NCI-H510A (cell line): ENCODE results near the gene PIH1D1.
A peak's percentile ranks its signal among the peaks of the same experiment; 100 is the strongest.

ENCODE experiments used
- DNase-seq: peaks from one replicate; lab custom pipeline; 2025; lab: John Stamatoyannopoulos, UW

The PIH1D1 gene

DNA sequence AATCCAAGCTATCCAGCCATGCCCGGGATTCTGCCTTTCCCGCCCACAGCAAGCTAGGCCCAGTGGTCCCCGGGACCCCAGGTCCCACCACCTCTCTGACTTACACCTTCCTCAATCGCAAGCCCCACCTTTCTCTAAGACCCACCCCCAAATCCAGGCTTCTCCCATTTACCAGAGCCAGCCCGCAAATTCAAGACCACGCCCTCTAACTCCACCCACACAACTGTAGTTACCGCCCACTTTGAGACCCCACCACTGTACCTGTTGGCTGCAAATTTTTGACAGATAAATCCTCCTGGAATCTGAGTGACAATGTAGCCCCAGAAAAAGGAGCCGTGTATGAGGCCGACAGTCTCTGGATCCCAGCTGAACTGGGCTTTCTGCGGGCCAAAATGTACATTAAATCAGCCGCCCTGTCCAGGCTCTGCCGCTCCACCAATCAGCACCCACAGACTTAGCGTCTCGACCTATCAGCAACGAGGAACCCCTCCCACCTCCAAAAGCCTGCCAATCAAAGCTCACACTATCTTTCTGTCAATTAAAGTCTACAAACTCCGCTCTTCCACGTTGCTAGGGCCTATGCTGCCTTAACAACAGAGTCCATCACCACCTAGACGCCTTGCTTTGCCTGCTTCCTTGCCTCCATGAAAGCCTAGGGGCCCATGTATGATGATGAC, 16.6 kb downstream of the PIH1D1 start:
- DNase-seq: no peak

DNA sequence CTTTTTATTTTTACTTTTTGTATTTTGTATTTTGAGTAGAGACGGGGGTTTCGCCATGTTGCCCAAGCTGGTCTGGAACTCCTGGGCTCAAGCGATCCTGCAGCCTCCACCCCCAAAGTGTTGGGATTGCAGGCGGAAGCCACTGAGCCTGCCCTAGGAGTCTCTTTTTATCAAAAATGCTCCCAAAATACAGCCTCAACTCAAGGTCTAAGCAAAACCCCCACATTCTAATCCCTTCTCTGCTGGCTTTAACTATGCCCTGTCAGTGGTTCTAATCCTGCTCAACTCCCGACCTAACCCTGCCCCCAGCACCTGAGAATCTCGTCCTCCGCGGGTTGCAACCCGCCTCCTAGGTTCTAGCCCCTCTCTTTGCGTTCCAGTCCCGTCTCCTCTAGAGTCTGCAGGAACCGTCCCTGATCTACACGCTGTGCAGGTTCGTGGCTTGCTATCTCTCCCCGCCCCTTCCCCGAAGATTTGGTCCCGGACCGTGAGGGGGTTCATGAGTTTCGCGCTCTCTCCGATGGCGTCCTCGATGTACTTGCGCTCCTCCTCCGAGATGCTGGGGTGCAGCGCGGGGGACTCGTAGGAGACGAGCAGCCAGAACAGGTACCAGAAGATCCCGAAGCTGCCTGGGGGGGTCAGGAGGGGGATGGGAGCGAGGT, 18.2 kb downstream of the PIH1D1 start:
- no peak for DNase-seq

DNA sequence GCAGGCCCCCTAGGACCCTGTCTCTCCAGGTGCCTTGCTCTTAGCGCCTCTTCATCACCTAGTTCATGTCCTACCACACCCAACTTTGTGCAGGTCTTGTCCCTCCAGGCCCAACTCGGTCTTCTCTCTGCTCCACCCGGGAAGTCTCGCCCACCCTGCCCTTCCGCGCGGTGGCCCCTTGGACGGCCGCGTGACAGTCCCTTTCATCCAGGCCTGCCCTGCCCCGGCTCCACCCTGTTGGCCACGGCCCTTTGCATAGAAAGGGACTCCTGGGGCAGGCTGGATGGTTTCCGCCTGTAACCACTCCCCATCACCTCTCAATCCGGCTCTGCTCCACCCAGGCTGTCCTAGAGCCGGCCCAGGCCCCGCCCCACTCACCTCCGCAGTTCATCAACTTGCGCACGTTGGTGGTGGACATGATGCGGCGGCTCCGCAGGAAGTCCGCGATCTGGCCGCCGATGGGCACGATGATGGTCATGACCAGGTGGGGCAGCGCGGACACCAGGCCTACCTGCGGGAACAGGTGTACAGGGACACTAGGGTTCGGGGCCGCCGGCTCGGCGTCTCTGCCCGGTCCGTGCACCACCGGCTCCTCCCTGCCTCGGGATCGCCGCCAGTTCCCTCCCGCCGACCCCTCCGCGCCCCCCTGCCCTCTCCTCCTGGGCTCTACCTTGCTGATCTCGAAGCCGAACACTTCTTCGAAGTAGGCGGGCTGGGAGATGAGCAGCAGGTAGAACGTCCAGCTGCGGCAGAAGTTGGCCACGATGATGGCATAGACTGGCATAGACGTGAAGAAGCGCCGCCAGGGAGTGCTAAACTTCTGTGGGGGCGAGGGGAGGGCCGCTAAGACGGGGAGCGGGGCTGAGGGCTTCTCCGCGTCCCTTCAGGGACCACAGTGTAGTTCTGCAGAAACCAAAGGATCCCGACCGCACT, 19.2 kb downstream of the PIH1D1 start:
- DNase-seq: no peak

DNA sequence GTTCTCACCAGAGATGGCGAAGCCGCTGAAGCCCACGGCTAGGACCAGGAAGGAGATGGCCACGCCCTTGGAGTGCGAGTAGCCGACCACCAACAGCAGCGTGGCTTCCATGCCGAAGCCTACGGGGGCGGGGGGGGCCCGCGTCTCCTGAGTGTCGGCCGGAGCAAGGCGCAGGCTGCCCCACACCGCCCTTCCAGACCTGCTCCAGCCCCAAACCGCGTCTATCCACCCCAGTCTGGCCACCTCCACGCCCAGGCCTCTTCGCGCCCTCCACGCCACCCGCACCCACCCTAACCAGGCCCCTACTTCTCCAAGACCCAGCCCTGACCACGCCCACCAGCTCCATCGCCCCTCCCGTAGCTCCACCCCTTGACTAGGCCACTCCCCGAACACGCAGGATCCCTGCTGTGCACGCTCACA, 20.3 kb downstream of the PIH1D1 start:
- DNase-seq: no peak

DNA sequence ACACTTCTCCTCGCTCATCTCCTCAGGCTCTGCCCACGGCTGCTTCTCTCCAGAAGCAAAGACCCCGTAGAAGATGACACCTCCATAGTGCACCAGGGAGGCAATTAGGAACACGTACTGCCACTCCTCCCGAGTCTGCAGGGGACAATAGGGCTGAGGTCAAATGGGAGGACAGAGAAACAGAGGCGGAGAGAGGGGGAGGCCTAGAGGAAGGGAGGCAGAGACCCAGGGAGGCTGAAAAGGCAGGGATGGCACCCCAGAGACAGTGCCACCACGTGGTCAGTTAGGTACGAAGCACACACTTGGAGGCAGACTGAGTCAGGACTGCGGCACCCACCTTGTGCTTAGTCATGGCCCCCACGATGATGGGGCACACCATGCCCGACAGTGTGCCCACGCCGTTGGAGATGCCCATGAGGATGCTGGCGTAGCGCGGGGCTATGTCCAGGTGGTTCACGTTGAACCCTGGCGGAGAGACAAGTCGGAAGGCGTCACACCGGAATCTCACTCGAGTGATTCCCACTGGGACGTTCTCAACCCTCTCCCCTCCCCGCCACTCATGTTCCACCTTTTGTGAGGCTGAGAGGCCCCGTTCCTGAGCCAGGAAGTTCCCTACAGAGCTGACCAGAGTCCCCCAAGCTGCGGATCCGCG, 20.8 kb downstream of the PIH1D1 start:
- DNase-seq: no peak

DNA sequence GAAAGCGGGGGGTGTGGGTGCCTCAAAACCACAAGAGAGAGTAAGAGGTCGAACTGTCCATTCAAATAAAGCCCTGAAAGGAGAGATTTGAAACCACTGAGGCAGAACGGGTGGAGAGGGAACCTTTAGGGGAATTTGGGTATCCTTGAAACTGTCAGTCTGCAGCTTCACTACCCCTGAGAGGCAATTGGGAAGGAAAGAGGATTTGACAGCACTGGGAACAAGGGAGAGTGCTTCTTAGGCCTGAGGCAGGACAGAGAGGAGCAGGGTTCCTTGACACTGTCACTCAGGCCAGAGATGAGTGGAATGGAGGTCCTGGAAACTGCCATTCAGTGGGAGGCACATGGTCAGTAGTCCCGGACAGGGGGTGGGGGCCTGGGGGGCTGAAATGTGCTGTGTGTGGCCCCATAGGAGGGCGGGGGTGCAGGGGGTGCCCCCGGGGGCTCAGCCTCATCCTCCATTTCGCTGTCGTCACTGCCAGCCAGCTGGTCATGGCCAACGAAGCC, 21.4 kb downstream of the PIH1D1 start:
- no peak for DNase-seq

DNA sequence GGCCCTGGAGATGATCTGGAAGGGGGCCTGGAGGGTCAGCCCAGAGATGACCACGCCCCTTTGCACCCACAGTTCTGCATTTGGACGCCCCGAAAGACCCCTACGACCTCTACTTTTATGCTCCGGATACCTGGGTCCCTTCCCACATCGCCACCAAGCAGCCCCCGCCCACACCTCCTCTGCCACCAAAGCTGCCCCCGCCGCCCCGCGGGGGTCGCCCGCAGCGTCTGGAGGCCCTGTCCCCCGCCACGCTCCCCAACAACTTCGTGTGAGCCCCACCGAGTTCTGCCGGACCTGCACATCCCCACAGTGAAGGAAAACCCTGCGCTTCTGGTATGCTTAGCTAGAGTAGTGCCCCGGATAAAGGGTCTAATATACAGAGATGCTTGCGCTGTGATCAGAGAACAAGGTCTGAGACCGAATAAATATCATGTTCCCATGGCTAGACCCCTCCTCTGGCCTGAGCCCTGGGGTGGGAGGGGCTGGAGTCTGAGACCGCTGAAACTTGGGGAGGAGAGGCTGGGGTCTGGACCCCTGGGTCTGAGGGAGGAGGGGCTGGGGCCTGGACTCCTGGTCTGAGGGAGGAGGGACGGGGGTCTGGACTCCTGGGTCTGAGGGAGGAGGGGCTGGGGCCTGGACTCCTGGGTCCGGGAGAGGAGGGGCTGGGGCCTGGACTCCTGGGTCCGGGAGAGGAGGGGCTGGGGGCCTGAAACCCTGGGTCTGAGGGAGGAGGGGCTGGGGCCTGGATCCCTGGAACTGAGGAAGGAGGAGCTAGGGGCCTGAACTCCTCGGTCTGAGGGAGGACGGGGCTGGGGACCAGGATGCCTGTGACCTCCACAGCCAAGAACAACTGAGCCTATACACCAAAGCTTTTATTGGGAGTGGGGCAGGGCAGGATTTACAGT, 22.8 kb downstream of the PIH1D1 start:
- DNase-seq: no peak

DNA sequence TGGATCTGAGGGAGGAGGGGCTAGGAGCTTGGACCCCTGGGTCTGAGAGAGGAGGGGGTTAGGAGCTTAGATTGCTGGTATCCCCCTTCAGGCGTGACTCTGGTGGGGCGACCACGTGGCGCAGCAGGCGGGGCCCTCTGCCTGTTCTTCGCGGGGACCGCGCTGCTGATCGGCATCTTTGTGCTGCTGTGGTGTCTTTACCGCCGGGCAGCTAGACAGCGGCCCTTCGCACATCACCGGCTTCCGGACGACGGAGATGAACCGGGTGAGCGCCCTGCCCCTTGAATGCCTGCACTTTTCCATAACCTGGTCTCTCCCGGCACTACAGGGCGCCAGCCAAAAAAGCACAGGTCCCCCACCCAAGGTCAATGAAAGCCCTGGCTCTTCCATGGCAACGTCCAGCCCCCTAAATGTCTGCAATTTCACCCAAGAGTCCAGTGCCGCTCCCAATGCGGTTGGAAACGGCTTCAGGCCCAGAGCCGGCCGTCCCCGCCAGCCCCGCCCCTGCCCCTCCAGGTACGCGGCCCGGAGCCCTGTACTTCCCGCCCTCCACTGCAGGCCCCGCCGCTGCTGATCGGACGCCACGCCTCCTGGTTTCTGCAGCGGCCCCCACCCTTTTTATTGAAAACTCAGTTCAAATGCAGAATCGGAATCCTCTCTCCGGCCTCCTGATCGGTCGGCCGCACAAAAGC, 23.6 kb downstream of the PIH1D1 start:
- DNase-seq: peak; percentile 38

DNA sequence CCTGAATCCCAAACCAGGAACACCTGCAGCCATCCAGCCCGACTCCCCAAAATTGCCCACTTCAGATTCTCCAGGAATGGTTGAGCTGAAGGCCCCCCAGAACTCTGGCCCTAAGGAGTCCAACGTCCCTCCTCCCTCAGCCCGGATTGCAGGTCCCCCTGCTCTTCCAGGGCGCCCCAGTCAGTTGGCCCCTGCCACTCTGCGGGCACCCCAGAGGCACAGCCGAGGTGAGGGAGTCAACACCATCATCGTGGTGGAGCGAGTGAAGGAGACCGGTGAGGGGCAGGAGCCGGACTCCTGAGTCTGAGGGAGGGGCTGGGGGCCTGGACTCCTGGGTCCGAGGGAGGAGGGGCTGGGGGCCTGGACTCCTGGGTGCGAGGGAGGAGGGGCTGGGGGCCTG, 24.3 kb downstream of the PIH1D1 start:
- DNase-seq: no peak

DNA sequence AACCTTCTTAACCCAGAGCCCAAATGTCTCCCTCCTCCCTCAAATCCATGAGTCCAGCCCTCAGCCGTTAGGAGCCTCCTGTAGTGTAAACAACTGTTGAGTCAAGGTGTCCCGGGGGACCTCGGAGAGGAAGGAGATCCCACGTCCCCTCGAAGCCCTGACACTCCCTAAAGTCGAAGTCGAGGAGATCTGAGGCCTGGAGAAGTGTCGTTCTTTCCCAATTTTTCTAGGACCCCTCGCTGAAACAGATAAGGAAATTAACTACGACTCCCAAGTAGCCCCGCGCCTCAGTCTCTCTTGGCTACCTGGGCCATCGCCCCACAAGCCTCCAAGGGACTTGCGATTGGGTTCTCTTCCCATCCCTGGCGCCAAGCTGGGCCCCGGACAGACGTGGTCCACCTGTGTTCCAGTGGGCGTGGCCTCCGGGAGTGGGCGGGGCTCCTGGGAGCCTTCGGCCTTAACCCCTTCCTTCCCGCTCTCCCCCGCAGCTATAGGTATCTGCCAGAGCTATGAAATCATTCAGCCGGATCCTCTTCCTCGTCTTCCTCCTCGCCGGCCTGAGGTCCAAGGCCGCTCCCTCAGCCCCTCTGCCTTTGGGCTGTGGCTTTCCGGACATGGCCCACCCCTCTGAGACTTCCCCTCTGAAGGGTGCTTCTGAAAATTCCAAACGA, 25.6 kb downstream of the PIH1D1 start:
- no peak for DNase-seq

DNA sequence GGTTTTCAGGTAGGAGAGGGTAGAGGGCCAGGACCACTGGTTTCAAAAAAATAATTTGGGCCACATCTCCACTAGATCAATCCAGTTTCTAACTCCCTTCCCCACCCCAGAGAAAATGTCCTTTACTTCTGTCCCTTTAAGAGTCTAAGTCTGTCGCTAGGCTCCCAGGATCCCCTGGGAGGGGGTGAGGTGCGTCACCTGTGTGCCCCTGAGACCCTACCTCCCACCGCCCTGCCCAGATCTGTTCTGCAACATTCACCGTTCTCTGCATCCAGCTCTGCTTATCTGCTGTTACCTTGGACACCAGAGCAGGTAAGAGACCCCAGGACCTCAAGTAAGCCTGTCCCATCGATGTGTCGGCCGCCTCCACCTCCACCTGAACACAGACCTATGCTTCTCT, 26.4 kb downstream of the PIH1D1 start, which contains the start of gene GFY:
Gene GFY, plus strand, starts transcription at position 211 of the 400 bp plus-strand sequence. CDS start 1,043 bp downstream, outside the sequence.
- no peak for DNase-seq

DNA sequence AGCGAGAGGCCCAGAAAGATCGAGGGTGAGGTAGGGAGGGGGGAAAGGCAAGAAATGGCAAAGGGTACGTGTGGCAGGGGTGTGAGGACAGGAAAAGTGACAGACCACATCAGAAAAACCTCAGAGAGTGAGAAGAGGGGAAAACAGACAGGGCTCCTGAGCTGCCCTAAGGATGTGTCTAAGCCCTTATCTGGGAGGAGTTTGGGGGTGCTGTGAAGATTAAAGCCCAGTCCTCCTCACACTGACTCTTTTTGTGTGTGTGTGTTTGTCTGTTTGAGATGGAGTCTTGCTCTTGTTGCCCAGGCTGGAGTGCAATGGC, 27.7 kb downstream of the PIH1D1 start:
- DNase-seq: no peak

DNA sequence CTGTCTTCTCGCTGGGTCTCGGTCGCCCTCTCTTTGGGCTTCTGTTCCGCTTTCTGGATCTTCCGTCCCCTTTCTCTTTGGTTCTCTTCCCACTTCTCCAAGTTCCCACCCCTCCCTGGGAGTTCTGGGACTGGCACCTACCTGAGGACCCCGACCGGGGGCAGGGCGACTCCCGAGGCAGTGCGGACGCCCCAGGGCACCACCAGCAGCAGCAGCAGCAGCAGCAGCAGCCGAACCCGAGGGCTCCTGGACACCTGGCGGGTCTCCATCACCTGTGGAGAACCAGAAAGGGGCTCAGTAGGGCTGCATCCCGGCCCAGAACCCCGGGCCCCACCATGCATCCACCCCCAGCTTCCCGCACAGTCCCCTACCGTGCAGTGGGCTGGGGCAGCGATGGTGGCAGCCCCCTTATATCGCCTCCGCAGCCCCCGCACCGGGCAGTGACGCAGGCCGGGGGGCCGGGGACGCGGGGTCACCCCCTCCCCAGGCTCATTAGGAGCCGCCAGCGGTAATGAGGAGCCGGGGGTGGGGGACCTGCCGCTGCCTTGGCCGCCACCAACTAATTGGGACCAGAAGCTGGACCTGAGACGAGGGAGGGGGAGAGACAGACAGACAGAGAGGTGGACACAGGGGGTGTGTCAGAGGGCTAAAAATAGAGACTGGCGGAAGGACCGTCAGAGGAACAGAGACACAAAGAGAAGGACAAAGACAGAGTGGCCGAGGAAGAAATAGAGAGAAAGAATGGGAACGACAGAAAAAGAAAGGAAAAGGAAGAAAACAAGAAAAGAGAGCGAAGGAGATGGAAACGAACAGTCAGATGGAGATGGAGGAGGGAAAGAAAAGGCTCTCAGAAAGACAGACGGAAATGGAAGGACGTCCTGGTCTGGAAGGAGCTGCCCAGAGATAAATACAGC, 28.3 kb downstream of the PIH1D1 start, which contains the start of gene PTH2:
Gene PTH2, minus strand, starts transcription at position 371 of the 914 bp plus-strand sequence. Its CDS starts 102 bp downstream, at position 269.
- DNase-seq: no peak

DNA sequence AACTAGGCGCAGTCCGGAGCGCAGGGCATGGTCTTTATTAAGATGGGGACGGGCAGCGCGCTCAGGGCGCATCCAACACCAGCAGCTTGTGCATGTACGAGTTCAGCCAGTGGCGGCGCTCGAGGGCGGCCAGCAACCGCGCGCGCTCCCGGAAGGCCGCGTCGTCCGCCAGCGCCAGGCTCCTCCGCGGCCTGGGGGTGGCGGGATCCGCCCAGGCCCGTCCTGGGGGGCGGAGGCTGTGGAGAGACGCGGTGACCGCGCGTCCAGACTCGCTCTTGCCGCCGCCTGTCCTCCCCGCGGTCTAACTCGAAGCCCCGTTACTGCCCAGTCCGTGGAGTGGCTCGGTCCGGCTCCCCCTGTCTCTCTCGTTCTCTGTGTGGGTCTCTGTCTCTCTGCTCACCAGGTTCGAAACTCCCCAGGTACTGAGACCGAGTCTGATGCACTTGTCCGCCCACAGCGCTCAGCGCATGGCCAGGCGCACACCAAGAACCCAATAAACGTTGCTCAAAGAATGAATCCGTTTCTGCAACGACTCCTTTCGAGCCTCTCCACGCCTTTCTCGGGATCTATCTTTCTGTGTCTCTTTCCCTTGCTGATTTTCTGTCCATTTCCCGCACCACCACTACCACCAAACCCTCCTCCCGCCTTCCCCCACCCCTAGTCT, 29.1 kb downstream of the PIH1D1 start:
- DNase-seq: peak; percentile 61

DNA sequence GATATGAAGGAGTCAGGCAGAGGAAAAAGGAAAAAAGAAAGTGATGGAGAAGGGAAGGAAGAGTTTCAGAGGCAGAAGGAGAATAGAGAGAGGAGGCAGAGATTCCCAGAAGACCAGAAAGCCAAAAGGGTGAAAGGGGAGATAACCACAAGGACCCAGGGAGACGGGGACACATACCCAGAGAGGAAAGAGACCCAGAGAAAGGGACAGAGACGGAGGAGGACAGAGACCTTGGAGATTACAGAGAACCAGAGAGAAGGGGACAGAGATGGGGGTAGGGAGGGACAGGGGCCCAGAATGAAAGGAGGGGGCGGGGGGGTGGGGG, 29.8 kb downstream of the PIH1D1 start:
- no peak for DNase-seq

DNA sequence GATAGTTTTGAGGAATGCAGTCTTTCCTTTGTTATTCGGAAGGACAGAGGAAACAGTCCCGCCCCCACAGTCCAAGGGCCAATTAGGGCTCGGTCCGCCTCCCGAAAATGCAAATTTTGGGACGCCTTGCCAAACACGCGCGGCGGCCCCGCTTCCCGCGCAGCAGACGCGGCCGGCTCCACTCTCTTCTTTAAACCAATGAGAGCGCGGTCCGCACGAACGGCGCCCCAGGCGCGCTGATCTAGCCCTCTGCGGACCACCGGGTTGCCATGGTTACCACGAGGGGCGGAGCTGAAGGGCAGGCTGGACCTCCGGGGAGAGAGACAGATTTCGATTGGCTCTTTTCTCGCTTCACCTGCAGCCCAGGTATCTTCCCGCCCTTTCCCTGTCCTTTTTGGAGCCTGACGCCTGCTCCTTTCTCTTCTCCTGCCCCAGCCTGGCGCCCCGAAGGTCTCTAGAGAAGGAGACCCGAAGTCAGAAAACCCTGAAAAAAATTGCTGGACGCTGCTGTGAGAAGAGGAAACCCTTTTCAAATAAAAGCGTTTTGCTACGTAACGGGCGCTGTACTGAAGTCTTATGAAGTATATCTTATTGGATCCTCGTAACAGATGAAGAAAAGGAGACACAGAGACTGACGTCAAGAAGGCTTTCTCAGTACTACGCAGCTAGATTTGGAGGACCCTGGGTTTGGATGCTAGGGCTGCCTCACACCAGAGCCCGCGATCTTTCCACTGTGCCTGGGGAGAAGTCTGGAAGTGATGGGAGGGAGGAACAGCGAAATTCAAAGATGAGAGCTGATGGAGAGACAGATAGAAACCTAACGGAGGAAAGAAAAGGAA, 30.4 kb downstream of the PIH1D1 start:
- peak; percentile 51 for DNase-seq

DNA sequence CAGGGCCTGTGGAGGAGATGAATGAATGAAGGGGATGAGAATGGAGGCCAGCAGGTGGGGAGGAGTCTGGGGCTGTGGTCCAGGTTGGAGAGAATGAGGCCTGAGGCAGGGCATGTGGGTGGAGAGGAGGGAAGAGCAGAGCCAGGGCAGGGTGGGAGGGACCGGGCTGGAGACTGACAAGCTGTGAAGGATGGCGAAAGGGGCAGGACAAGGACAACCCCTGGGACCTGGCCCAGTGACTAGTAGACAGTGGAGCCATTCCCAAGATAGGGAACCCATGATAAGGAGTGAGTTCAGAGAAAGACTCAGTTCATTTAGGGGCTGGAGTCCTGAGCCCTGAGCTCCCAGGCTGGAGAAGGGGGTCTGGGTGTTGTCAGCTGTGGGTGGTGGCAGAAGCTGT, 31.4 kb downstream of the PIH1D1 start:
- no peak for DNase-seq
